HEK293T (cell line): ENCODE results near the gene HIVEP2.

ENCODE experiments used
- CTCF ChIA-PET: fragments of 350-600 bp; formaldehyde crosslinking; extraction: SDS; loops from one replicate; lab custom pipeline; 2021; ENCODE audit warnings: antibody characterized with exemption, inconsistent platforms; lab: Yijun Ruan, JAX
- POLR2A ChIA-PET: fragments of 350-600 bp; formaldehyde crosslinking; extraction: SDS; loops from one replicate; lab custom pipeline; 2020; ENCODE audit warnings: antibody characterized with exemption, inconsistent platforms; lab: Yijun Ruan, JAX
- DNase-seq: peaks from one replicate; pipeline ENCODE4 v3.0.0; 2012; ENCODE audit warnings: mixed read lengths; ENCODE audit errors: extremely low spot score
- ARNT ChIP-seq: fragments of 450-650 bp; IDR thresholded peaks from 2 replicates; pipeline ENCODE4 v1.6.1; 2017; ENCODE audit warnings: mild to moderate bottlenecking
- BHLHE40 ChIP-seq: fragments of 450-650 bp; IDR thresholded peaks from 2 replicates; pipeline ENCODE4 v1.6.1; 2016; ENCODE audit warnings: mild to moderate bottlenecking, moderate library complexity, borderline replicate concordance
- CTBP1 ChIP-seq: fragments of 450-650 bp; IDR thresholded peaks from 2 replicates; pipeline ENCODE4 v1.6.1; 2016; ENCODE audit warnings: borderline replicate concordance
- ELF4 ChIP-seq: fragments of 450-650 bp; IDR thresholded peaks from 2 replicates; pipeline ENCODE4 v1.6.1; 2017; ENCODE audit warnings: antibody characterized with exemption
- FOXA1 ChIP-seq: fragments of 450-650 bp; IDR thresholded peaks from 2 replicates; pipeline ENCODE4 v1.6.1; 2016; ENCODE audit warnings: mild to moderate bottlenecking
- FOXK2 ChIP-seq: fragments of 450-650 bp; IDR thresholded peaks from 2 replicates; pipeline ENCODE4 v1.6.1; 2016; ENCODE audit warnings: mild to moderate bottlenecking
- FOXM1 ChIP-seq: fragments of 450-650 bp; IDR thresholded peaks from 2 replicates; pipeline ENCODE4 v1.6.1; 2017; ENCODE audit warnings: mild to moderate bottlenecking, borderline replicate concordance
- HDGF ChIP-seq: fragments of 450-650 bp; IDR thresholded peaks from 2 replicates; pipeline ENCODE4 v1.6.1; 2017; ENCODE audit warnings: antibody characterized with exemption, borderline replicate concordance
- L3MBTL2 ChIP-seq: fragments of 450-650 bp; conservative IDR thresholded peaks from 2 replicates; pipeline ENCODE4 v1.6.1; 2016; ENCODE audit warnings: mild to moderate bottlenecking
- LEF1 ChIP-seq: fragments of 450-650 bp; IDR thresholded peaks from 2 replicates; pipeline ENCODE4 v1.6.1; 2017; ENCODE audit warnings: mild to moderate bottlenecking, borderline replicate concordance
- NFRKB ChIP-seq: fragments of 450-650 bp; IDR thresholded peaks from 2 replicates; pipeline ENCODE4 v1.6.1; 2016; ENCODE audit warnings: mild to moderate bottlenecking, moderate library complexity
- SP1 ChIP-seq: fragments of 450-650 bp; IDR thresholded peaks from 2 replicates; pipeline ENCODE4 v1.6.1; 2017
- SUZ12 ChIP-seq: fragments of 450-650 bp; IDR thresholded peaks from 2 replicates; pipeline ENCODE4 v1.6.1; 2016; ENCODE audit warnings: mild to moderate bottlenecking
- TARDBP ChIP-seq: fragments of 450-650 bp; IDR thresholded peaks from 2 replicates; pipeline ENCODE4 v1.6.1; 2016
- ZNF384 ChIP-seq: fragments of 450-650 bp; IDR thresholded peaks from 2 replicates; pipeline ENCODE4 v1.6.1; 2016
- TF ChIP-seq, protein P1 (sequence below): fragments of 450-650 bp; IDR thresholded peaks from 2 replicates; pipeline ENCODE4 v1.6.1; 2016

HIVEP2 gene

DNA sequence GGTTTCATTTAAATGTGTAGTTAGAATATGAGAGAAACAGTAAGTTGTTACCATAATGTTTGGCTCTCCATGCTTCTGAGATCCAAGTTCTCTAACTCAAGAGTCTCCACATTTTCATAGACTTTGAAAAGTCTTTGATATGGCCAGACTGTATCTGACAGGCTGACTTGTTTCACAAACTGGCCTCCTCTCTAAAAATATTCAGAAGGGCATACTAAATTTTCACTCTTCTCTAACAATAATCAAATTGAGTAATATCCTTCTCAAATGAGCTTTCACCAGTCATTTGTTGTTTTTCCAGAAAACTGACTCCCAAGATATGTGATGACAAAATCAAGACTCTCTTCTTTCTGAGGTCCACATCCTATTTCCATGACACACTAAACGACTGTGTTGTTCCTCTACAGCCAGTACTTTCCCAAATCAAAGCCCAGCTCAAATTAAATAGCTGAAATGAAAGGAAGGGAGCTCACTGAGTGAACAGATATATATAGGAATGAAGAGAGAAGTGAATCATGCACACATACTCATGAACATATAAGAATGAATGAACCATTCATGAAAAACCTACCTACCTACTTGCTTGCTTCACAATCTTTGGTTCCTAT, 15.1 kb downstream of the HIVEP2 start:
- no peak for DNase-seq
- no peak for TF ChIP-seq L3MBTL2
- no peak for TF ChIP-seq NFRKB
- TF ChIP-seq, protein P1, sequence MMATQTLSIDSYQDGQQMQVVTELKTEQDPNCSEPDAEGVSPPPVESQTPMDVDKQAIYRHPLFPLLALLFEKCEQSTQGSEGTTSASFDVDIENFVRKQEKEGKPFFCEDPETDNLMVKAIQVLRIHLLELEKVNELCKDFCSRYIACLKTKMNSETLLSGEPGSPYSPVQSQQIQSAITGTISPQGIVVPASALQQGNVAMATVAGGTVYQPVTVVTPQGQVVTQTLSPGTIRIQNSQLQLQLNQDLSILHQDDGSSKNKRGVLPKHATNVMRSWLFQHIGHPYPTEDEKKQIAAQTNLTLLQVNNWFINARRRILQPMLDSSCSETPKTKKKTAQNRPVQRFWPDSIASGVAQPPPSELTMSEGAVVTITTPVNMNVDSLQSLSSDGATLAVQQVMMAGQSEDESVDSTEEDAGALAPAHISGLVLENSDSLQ: no peak
- no peak for TF ChIP-seq ZNF384
- no peak for TF ChIP-seq TARDBP
- TF ChIP-seq FOXA1: no peak
- TF ChIP-seq SP1: no peak
- TF ChIP-seq HDGF: no peak
- no peak for TF ChIP-seq FOXM1
- no peak for TF ChIP-seq BHLHE40
- TF ChIP-seq LEF1: no peak
- TF ChIP-seq ARNT: no peak
- TF ChIP-seq CTBP1: no peak
- TF ChIP-seq FOXK2: no peak
- no peak for TF ChIP-seq ELF4
- no peak for TF ChIP-seq SUZ12
- ChIA-PET CTCF (no interaction called here), POLR2A (no interaction called here)

DNA sequence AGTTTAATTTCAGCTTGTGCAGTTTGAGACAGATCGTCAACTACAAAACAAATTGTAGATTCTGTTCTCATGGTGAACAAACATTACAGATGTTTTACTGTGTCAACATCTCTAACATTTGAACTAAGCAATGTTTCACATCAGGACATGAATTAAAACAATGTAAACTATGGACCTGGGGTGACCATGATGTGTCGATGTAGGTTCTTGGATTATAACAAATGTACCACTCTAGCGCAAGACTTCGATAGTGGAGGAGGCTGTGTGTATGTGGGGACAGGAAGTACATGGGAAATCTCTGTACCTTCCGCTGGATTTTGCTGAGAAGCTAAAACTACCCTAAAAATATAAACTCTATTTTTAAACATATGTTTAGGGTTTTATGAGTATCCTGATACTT, 17.1 kb downstream of the HIVEP2 start:
- TF ChIP-seq L3MBTL2 (no peak), FOXA1 (no peak), ZNF384 (no peak), SUZ12 (no peak), NFRKB (no peak), FOXK2 (no peak), SP1 (no peak), CTBP1 (no peak), BHLHE40 (no peak), LEF1 (no peak), TARDBP (no peak), ARNT (no peak)
- TF ChIP-seq, protein P1: no peak
- ChIA-PET CTCF (no interaction called here), POLR2A (no interaction called here)
- no peak for DNase-seq

DNA sequence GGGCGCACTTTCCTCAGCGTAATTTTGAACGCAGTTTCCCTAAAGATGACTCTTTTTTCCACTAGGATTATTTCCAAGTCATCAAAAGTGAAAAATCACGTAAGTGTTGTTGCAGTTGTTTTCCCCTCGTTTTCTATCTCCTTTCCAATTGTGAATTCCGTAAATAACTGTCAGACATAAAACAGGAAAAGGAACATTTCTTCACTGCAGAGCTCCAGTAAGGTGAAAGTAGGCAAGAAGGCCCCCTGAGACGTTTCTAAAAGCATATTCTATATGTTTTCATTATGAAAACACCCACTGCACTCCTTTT, 17.8 kb downstream of the HIVEP2 start:
- TF ChIP-seq ZNF384 (no peak), NFRKB (no peak), BHLHE40 (no peak), FOXM1 (no peak), ELF4 (no peak), ARNT (no peak), TARDBP (no peak), SP1 (no peak), FOXK2 (no peak), CTBP1 (no peak), L3MBTL2 (no peak), FOXA1 (no peak)
- POLR2A ChIA-PET: interaction anchor here (0.6 kb wide), 1 partner anchor 44 kb away, joined by 3 read pairs; no protein-coding TSS in a partner anchor
- DNase-seq: no peak
- CTCF ChIA-PET: no interaction called here

DNA sequence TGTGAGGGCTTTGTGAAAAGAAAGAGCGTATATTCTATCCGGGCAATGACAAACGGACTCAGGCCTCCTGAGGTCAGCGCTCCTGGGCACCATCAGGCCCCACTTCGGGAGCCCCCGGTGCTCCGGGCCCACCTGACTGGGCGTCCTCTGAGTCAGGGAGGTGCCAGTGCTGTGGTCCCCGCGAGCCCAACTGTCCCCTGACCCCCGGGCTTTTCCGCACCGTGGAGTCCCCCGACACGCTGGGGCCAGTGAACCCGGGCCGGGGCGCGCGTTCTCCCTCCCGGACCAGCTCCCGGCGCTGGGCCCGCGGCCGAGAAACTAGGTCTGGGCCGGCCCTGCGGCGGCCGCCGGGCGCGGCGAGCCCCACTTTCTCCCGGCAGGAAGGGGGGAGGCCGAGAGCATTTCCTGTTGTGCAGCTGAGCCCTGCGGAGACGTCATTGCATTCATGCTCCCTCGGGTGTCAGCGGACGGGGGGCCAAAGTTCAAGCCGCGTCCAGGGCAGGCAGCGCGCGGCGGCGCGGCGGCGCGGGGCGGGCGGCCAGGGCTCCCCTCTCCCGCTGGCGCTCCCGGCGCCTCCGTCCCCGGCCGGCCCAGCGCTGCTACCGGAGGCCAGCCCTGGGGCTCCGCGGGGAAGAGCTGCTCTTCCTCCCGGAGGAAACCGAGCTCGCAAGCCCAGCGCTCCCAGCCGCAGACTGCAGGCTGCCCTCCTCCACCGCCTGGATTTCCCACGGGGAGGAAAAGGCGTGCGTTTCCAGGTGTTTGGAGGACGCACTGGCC, 18.3 kb downstream of the HIVEP2 start:
- ChIA-PET POLR2A (interaction anchor here (0.6 kb wide), 1 partner anchor 43 kb away, joined by 3 read pairs; no protein-coding TSS in a partner anchor), CTCF (no interaction called here)
- DNase-seq: peak; percentile 61
- TF ChIP-seq TARDBP (no peak), SP1 (no peak), BHLHE40 (no peak)

DNA sequence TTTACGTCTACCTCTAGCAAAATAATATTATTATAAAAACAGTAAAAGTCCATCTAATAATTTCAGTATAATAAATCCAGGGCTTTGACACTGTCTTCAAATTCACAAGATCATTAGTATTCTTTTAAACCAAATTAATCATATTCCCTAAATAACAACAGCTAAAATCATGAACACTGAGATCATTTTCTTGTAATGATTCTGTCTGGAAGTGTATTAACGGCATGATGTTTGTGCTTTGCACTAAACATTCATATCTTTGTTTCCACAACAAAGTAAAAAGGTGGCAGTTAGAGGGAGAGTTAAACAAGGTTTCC, 18.8 kb downstream of the HIVEP2 start:
- CTCF ChIA-PET: interaction anchor here (0.5 kb wide), 1 partner anchor 1942 kb away, joined by 3 read pairs; no protein-coding TSS in a partner anchor
- no peak for DNase-seq
- no peak for TF ChIP-seq ARNT
- TF ChIP-seq BHLHE40: no peak
- TF ChIP-seq LEF1: no peak
- no peak for TF ChIP-seq FOXK2
- POLR2A ChIA-PET: no interaction called here

DNA sequence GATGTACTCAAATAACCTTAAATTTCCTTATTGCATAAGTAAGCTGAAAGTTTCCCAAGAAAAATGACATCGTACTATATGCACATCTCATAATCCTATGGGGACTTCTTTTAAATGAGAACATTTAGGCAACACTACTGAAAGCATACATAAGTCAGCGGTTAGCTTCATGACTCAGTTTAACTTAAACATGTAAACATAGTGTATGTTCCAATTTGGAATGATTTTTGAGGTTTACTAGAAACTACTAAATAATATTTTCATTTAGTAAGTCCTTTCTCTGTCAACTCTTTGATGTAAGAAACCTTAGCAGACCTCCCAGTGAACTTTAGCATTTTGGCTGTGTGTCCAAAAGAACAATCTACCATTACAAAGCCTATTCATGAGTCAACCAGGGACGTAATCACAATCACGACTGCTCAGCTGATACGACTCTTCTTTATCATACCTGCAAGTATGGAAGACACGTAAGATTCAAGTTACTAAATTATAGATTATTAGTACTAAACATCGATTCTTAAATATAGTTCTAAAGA, 19.3 kb downstream of the HIVEP2 start:
- ChIA-PET CTCF (interaction anchor here (0.5 kb wide), 1 partner anchor 1942 kb away, joined by 3 read pairs; no protein-coding TSS in a partner anchor), POLR2A (no interaction called here)
- TF ChIP-seq ARNT: no peak
- no peak for TF ChIP-seq CTBP1
- TF ChIP-seq ELF4: no peak
- no peak for DNase-seq
